Lung (tissue), 12 donors: ENCODE measurements around the gene RMI2. TPM values are rescaled to one million over a fixed set of nuclear protein-coding genes. Genes with fewer than 3 reads are reported as not detected.

Experiments
- ATAC-seq: fragments of 200-7000 bp; cut with Tn5 transposase; one replicate; pipeline ENCODE4 v1.9.1; 2020; ENCODE audit warnings: moderate number of reproducible peaks; ENCODE audit not compliant: insufficient read depth, low FRiP score
- DNase-seq, 3 donors: peaks; one replicate each; pipeline ENCODE4 v3.0.0-alpha.2; 2013 to 2017
- H3K27ac ChIP-seq, 2 donors: one replicate each; pipeline ENCODE4 v1.5.1; 2013; ENCODE audit warnings: mild to moderate bottlenecking in 2 of 2, moderate library complexity in 2 of 2, control low read depth in 1 of 2, inconsistent platforms in 1 of 2, low read depth in 1 of 2, low read length in 1 of 2
- H3K27me3 ChIP-seq, 3 donors: one replicate each; pipeline ENCODE4 v1.5.1; 2013; ENCODE audit warnings: low read length in 2 of 3; ENCODE audit not compliant: control insufficient read depth in 3 of 3, insufficient read depth in 3 of 3
- H3K36me3 ChIP-seq, 4 donors: one replicate each; pipeline ENCODE4 v1.5.1; 2013; ENCODE audit warnings: low read length in 4 of 4, mild to moderate bottlenecking in 1 of 4, moderate library complexity in 1 of 4; ENCODE audit not compliant: control insufficient read depth in 4 of 4, insufficient read depth in 4 of 4
- H3K4me1 ChIP-seq, 5 donors: one replicate each; pipeline ENCODE4 v1.5.1; 2013; ENCODE audit warnings: low read length in 5 of 5, mild to moderate bottlenecking in 2 of 5, moderate library complexity in 1 of 5; ENCODE audit not compliant: control insufficient read depth in 5 of 5, insufficient read depth in 5 of 5
- H3K4me3 ChIP-seq: one replicate; pipeline ENCODE4 v1.5.1; 2013; ENCODE audit warnings: mild to moderate bottlenecking, control low read depth, moderate library complexity
- H3K9ac ChIP-seq, 2 donors: one replicate each; pipeline ENCODE4 v1.5.1; 2013; ENCODE audit warnings: low read length in 2 of 2, control low read depth in 1 of 2; ENCODE audit not compliant: insufficient read depth in 1 of 2
- H3K9me3 ChIP-seq, 4 donors: one replicate each; pipeline ENCODE4 v1.5.1; 2013; ENCODE audit warnings: low read length in 3 of 4, mild to moderate bottlenecking in 1 of 4, moderate library complexity in 1 of 4; ENCODE audit not compliant: control insufficient read depth in 4 of 4, insufficient read depth in 3 of 4
- CTCF ChIP-seq: IDR thresholded peaks from 2 replicates; pipeline ENCODE4 v1.5.1; 2012; ENCODE audit warnings: mild to moderate bottlenecking; ENCODE audit errors: control extremely low read depth, extremely low read depth
- WGBS, 2 donors: extraction: QIAGEN DNeasy Blood & Tissue Kit; methylation state at CpG; one replicate each; pipeline ENCODE4 v1.1.7; 2013; 5-methylcytosine and 5-hydroxymethylcytosine counted together
- polyA plus RNA-seq, 2 donors: library from polyadenylated mRNA; stranded (reverse); fragments of 200-250 nt; gene quantifications; one replicate each; pipeline ENCODE4 v1.2.1, GENCODE V29; 2013
- total RNA-seq, 2 donors: library from RNA; depleted of rRNA in 1 of 2; stranded (reverse); fragments of >200 nt in 1 of 2; gene quantifications; one replicate each; pipeline ENCODE4 v1.2.1, GENCODE V29; 2014 to 2021
- donor health status: control.
- donor health status: control.
- donor health status: Bipolar disorder and iron deficiency.
- donor health status: healthy.
- donor health status: DM: yes; HTN: yes; CAD: no.

RMI2 gene
- total and polyA plus RNA-seq, 4 donors = 2.5 to 7.2 (median 4.5) TPM

GRCh38 chr16:11393366-11393765 lies 48.1 kb downstream of the RMI2 start:
- no peak for DNase-seq

GRCh38 chr16:11393861-11394592 lies 48.8 kb downstream of the RMI2 start:
- H3K36me3 ChIP-seq = no peaks in the 10 kb centered on the region
- no peak overlapping the region for H3K9ac ChIP-seq
- WGBS, 2 donors = 89 to 93% methylated on average over 10 of the region's 10 CpGs
- H3K27me3 ChIP-seq = no peaks in the 10 kb centered on the region
- H3K4me3 ChIP-seq = no peak overlapping the region
- no peaks in the 10 kb centered on the region for H3K9me3 ChIP-seq
- ATAC-seq = no peak
- no peak for DNase-seq
- peaks cover 0 to 15% (median 0%) of the 10 kb centered on the region in 5 donors for H3K4me1 ChIP-seq
- H3K27ac ChIP-seq = no peak overlapping the region
- no peak for TF ChIP-seq CTCF

More at GRCh38 chr16:11393366-11393765, 48.1 kb downstream of the RMI2 start:
- ATAC-seq = no peak
- no peaks in the 10 kb centered on the region for H3K36me3 ChIP-seq
- no peak overlapping the region for H3K27ac ChIP-seq
- 90 to 93% methylated on average over 11 of the region's 11 CpGs for WGBS, 2 donors
- H3K27me3 ChIP-seq = no peaks in the 10 kb centered on the region
- H3K9ac ChIP-seq = no peak overlapping the region
- H3K9me3 ChIP-seq = no peaks in the 10 kb centered on the region
- no peak overlapping the region for H3K4me3 ChIP-seq
- peaks cover 0 to 15% (median 0%) of the 10 kb centered on the region in 5 donors for H3K4me1 ChIP-seq
- TF ChIP-seq CTCF = no peak

GRCh38 chr16:11394593-11394960 lies 49.3 kb downstream of the RMI2 start:
- Histone ChIP-seq H3K27ac (no peak overlapping the region), H3K4me3 (no peak overlapping the region), H3K4me1 (peaks cover 0 to 15% (median 0%) of the 10 kb centered on the region in 5 donors), H3K36me3 (no peaks in the 10 kb centered on the region), H3K9me3 (no peaks in the 10 kb centered on the region), H3K27me3 (no peaks in the 10 kb centered on the region), H3K9ac (no peak overlapping the region)
- no peak for DNase-seq
- WGBS, 2 donors = 70 to 71% methylated on average over 3 of the region's 3 CpGs
- TF ChIP-seq CTCF = no peak
- no peak for ATAC-seq
